Progenitor cell of endocrine pancreas (in vitro differentiated cells): Measurements from ENCODE around the gene TRIM46. TPM values are rescaled to one million over a fixed set of nuclear protein-coding genes. Genes with fewer than 3 reads are reported as not detected.

Experiments
- DNase-seq: peaks from one replicate; pipeline ENCODE4 v3.0.0; 2021; ENCODE audit warnings: low spot score; ENCODE audit not compliant: unreplicated experiment
- H3K27ac Mint-ChIP-seq: 2 replicates; pipeline ENCODE4 v1.8.0; 2021; ENCODE audit warnings: mild to moderate bottlenecking, moderate library complexity, mixed read lengths
- H3K27me3 Mint-ChIP-seq: 2 replicates; pipeline ENCODE4 v1.8.0; 2021; ENCODE audit warnings: mixed read lengths
- H3K36me3 Mint-ChIP-seq: 2 replicates; pipeline ENCODE4 v1.8.0; 2022; ENCODE audit warnings: mixed read lengths; ENCODE audit not compliant: insufficient read depth
- H3K4me1 Mint-ChIP-seq: 2 replicates; pipeline ENCODE4 v1.8.0; 2021; ENCODE audit warnings: low read depth, mixed read lengths
- H3K4me3 Mint-ChIP-seq: 2 replicates; pipeline ENCODE4 v1.8.0; 2021; ENCODE audit warnings: low read depth, mild to moderate bottlenecking, moderate library complexity, mixed read lengths
- H3K9me3 Mint-ChIP-seq: 2 replicates; pipeline ENCODE4 v1.8.0; 2021; ENCODE audit warnings: low read depth, mixed read lengths
- total RNA-seq: library from RNA; stranded (reverse); gene quantifications from 2 replicates; pipeline ENCODE4 v1.2.1, GENCODE V29; 2021
- TF ChIP-seq, protein P1 (sequence below): fragments of 200-600 bp; sonication (generic); IDR thresholded peaks from one replicate; pipeline ENCODE4 v1.5.0; 2021; ENCODE audit warnings: antibody characterized with exemption, mild to moderate bottlenecking; ENCODE audit not compliant: unreplicated experiment

TRIM46 gene
- total RNA-seq, 1 donor from 2014 or later: 25.7 TPM

DNA sequence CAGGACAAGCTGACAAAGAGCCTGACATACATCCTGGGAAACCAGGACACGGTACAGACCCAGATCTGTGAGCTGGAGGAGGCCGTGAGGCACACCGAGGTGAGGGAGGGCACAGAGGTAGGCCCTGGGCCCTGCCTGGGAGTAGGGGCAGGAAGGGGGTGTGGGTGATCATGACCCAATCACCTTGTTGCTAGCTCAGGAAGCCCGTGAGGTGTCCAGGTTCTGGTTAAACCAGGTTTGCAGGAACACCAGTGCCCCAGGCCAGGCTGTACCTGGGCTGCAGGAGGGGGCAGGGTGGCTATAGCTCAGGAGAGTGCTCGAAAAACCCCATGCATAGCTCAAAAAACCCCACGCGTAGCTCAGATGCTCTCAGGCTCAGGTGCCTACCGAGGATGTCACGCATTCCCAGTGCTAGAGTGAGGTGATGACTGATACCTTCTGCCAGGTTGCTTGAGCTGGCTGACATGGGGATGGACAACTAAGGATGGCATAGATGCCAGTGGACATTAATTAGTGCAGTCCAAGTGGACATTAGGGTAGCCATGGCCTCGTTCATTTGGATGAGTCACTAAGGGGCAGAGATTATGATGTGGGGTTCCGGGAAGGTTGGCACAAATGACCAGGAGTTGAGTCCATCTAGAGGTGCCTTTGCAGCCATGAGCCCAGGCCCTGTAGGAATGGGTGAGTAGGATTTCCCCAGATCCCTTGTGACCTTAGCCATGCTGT lies 3.7 kb downstream of the TRIM46 start:
- Mint-ChIP-seq H3K4me3 (no peak overlapping the region), H3K27me3 (no peaks in the 10 kb centered on the region), H3K9me3 (no peaks in the 10 kb centered on the region), H3K27ac (no peak overlapping the region), H3K4me1 (peaks cover 26% of the 10 kb centered on the region), H3K36me3 (peaks cover 9% of the 10 kb centered on the region)
- TF ChIP-seq, protein P1, sequence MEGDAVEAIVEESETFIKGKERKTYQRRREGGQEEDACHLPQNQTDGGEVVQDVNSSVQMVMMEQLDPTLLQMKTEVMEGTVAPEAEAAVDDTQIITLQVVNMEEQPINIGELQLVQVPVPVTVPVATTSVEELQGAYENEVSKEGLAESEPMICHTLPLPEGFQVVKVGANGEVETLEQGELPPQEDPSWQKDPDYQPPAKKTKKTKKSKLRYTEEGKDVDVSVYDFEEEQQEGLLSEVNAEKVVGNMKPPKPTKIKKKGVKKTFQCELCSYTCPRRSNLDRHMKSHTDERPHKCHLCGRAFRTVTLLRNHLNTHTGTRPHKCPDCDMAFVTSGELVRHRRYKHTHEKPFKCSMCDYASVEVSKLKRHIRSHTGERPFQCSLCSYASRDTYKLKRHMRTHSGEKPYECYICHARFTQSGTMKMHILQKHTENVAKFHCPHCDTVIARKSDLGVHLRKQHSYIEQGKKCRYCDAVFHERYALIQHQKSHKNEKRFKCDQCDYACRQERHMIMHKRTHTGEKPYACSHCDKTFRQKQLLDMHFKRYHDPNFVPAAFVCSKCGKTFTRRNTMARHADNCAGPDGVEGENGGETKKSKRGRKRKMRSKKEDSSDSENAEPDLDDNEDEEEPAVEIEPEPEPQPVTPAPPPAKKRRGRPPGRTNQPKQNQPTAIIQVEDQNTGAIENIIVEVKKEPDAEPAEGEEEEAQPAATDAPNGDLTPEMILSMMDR: no peak
- no peak for DNase-seq

- Mint-ChIP-seq H3K36me3 (peaks cover 9% of the 10 kb centered on the region), H3K27me3 (no peaks in the 10 kb centered on the region), H3K4me1 (peaks cover 23% of the 10 kb centered on the region), H3K9me3 (no peaks in the 10 kb centered on the region), H3K27ac (no peak overlapping the region), H3K4me3 (no peak overlapping the region)
- no peak for DNase-seq
- TF ChIP-seq, protein P1: no peak
Observed at GRCh38 chr1:155177918-155178281, 4.3 kb downstream of the TRIM46 start.

- Mint-ChIP-seq H3K9me3 (no peaks in the 10 kb centered on the region), H3K4me1 (peaks cover 17% of the 10 kb centered on the region), H3K27me3 (no peaks in the 10 kb centered on the region), H3K27ac (no peak overlapping the region), H3K4me3 (no peak overlapping the region), H3K36me3 (peaks cover 14% of the 10 kb centered on the region)
- TF ChIP-seq, protein P1: no peak
- DNase-seq: no peak
Observed at GRCh38 chr1:155178441-155179111, 4.9 kb downstream of the TRIM46 start.

GRCh38 chr1:155179112-155180031 lies 5.7 kb downstream of the TRIM46 start:
- DNase-seq: no peak
- peaks cover 14% of the 10 kb centered on the region for H3K36me3 Mint-ChIP-seq
- H3K27me3 Mint-ChIP-seq: no peaks in the 10 kb centered on the region
- no peak overlapping the region for H3K27ac Mint-ChIP-seq
- TF ChIP-seq, protein P1: no peak
- H3K9me3 Mint-ChIP-seq: no peaks in the 10 kb centered on the region
- peaks cover 14% of the 10 kb centered on the region for H3K4me1 Mint-ChIP-seq
- no peak overlapping the region for H3K4me3 Mint-ChIP-seq
